DND-41 (cell line): ENCODE results near the gene OPCML.

Source experiments
- CTCF ChIP-seq: IDR thresholded peaks from 2 replicates; pipeline ENCODE4 v1.5.1; 2012; ENCODE audit warnings: borderline replicate concordance, low read length, moderate library complexity, mild to moderate bottlenecking; ENCODE audit not compliant: poor library complexity, severe bottlenecking; ENCODE audit errors: extremely low read depth
- EZH2 ChIP-seq: IDR thresholded peaks from 3 replicates; pipeline ENCODE4 v1.6.1; 2012; ENCODE audit warnings: borderline replicate concordance, low read depth, mild to moderate bottlenecking, moderate library complexity, low read length, inconsistent platforms; ENCODE audit not compliant: severe bottlenecking

- no peak for TF ChIP-seq EZH2
- TF ChIP-seq CTCF: no peak
Observed at GRCh38 chr11:132466983-132467382, 1065.3 kb downstream of the OPCML start.
